Keratinocyte (primary cell): Measurements from ENCODE around the gene ABL1. TPM values are rescaled to one million over a fixed set of nuclear protein-coding genes. Genes with fewer than 3 reads are reported as not detected.

ENCODE experiments used
- DNase-seq: peaks from one replicate; pipeline ENCODE4 v3.0.0-alpha.2; 2011; ENCODE audit warnings: low read depth, missing footprints, low spot score
- FAIRE-seq: peaks from 2 replicates; lab custom pipeline; 2011; peaks lifted over from hg19 to GRCh38; lab: Jason Lieb, UNC
- H2AFZ ChIP-seq: 2 replicates; pipeline ENCODE4 v1.6.0; 2012; ENCODE audit warnings: low read length, control low read depth, inconsistent platforms; ENCODE audit not compliant: control insufficient read depth
- H3K27ac ChIP-seq: 2 replicates; pipeline ENCODE4 v1.5.1; 2011; ENCODE audit warnings: low read length; ENCODE audit not compliant: control insufficient read depth, insufficient read depth
- H3K27me3 ChIP-seq: 3 replicates; pipeline ENCODE4 v1.6.0; 2011; ENCODE audit warnings: low read length; ENCODE audit not compliant: control insufficient read depth, insufficient read depth; ENCODE audit errors: extremely low read depth
- H3K36me3 ChIP-seq, 2 experiments: 2 replicates in 1 of 2; 3 replicates in 1 of 2; pipeline ENCODE4 v1.5.1; 2011; ENCODE audit warnings: low read length in 2 of 2, mild to moderate bottlenecking in 1 of 2; ENCODE audit not compliant: control insufficient read depth in 2 of 2, insufficient read depth in 2 of 2; ENCODE audit errors: extremely low read depth in 1 of 2
- H3K4me1 ChIP-seq: 3 replicates; pipeline ENCODE4 v1.5.1; 2011; ENCODE audit warnings: low read length; ENCODE audit not compliant: control insufficient read depth, insufficient read depth; ENCODE audit errors: extremely low read depth
- H3K4me2 ChIP-seq: 3 replicates; pipeline ENCODE4 v1.6.0; 2011; ENCODE audit warnings: low read depth, low read length; ENCODE audit not compliant: control insufficient read depth, insufficient read depth; ENCODE audit errors: extremely low read depth
- H3K4me3 ChIP-seq, 3 experiments: fragments of 200-600 bp in 1 of 3; sonication (generic) in 1 of 3; 2 replicates in 2 of 3; 3 replicates in 1 of 3; pipeline ENCODE4 v1.5.1; 2011 to 2016; ENCODE audit warnings: low read length in 3 of 3, mild to moderate bottlenecking in 3 of 3, control low read depth in 2 of 3, inconsistent platforms in 1 of 3, low read depth in 1 of 3, mixed read lengths in 1 of 3, mixed run types in 1 of 3, moderate library complexity in 1 of 3; ENCODE audit not compliant: control insufficient read depth in 2 of 3, insufficient read depth in 2 of 3; ENCODE audit errors: extremely low read depth in 1 of 3
- H3K79me2 ChIP-seq: 2 replicates; pipeline ENCODE4 v1.6.0; 2012; ENCODE audit warnings: low read length; ENCODE audit not compliant: control insufficient read depth, insufficient read depth
- H3K9ac ChIP-seq: 3 replicates; pipeline ENCODE4 v1.6.0; 2011; ENCODE audit warnings: low read length; ENCODE audit not compliant: control insufficient read depth, insufficient read depth; ENCODE audit errors: extremely low read depth
- H3K9me1 ChIP-seq: 3 replicates; pipeline ENCODE4 v1.6.0; 2011; ENCODE audit warnings: low read length; ENCODE audit not compliant: control insufficient read depth, insufficient read depth; ENCODE audit errors: extremely low read depth
- H3K9me3 ChIP-seq: 2 replicates; pipeline ENCODE4 v1.5.1; 2012; ENCODE audit warnings: low read depth, low read length; ENCODE audit not compliant: control insufficient read depth
- H4K20me1 ChIP-seq: 3 replicates; pipeline ENCODE4 v1.6.0; 2011; ENCODE audit warnings: low read length; ENCODE audit not compliant: control insufficient read depth, insufficient read depth; ENCODE audit errors: extremely low read depth
- EZH2 ChIP-seq: IDR thresholded peaks from one replicate; pipeline ENCODE4 v1.6.1; 2012; ENCODE audit warnings: inconsistent platforms, mild to moderate bottlenecking, low read length, moderate library complexity
- dilution Hi-C: fragments of 300-500 bp; cut with MboI; formaldehyde crosslinking; loops from one replicate; pipeline ENCODE4 v1.7.0; 2020; ENCODE audit warnings: low sequenced_read_pairs; ENCODE audit not compliant: extremely low pct_ligation_motif_present
- polyA plus RNA-seq, 5 experiments: library from polyadenylated mRNA; depleted of rRNA in 3 of 5; stranded (reverse) in 3 of 5; stranded (forward) in 1 of 5; unstranded in 1 of 5; fragments of >200 nt; gene quantifications; 1 replicate in 1 of 5; 2 replicates in 3 of 5; 3 replicates in 1 of 5; pipeline versions ENCODE4 v1.2.1 to v1.2.3, GENCODE V29; 2011 to 2012; ENCODE audit warnings: missing spikeins in 2 of 5, low read depth in 1 of 5, low replicate concordance in 1 of 5
- TF ChIP-seq, protein P1 (sequence below), 3 experiments: IDR thresholded peaks in 1 of 3; conservative IDR thresholded peaks in 1 of 3; optimal IDR thresholded peaks in 1 of 3; 2 replicates in 2 of 3; 3 replicates in 1 of 3; pipeline versions ENCODE3 to v1.5.1; 2011; ENCODE audit warnings: low read length in 3 of 3, mild to moderate bottlenecking in 3 of 3, moderate library complexity in 2 of 3, control low read depth in 1 of 3, inconsistent platforms in 1 of 3; ENCODE audit not compliant: insufficient read depth in 2 of 3; ENCODE audit errors: extremely low read depth in 1 of 3

The ABL1 gene
- polyA plus RNA-seq, 1 donor (not counting 4 experiments of a cell fraction or from before 2014, with no cell fraction given) = 17.0 TPM

- DNase-seq (no peak), FAIRE-seq (no peak)
- H3K4me2 ChIP-seq = peak overlapping the region; percentile 38
- H4K20me1 ChIP-seq = no peaks in the 10 kb centered on the region
- peaks cover 28% of the 10 kb centered on the region for H3K4me1 ChIP-seq
- H3K9me3 ChIP-seq = no peaks in the 10 kb centered on the region
- no peak overlapping the region for H3K9ac ChIP-seq
- H3K27me3 ChIP-seq = no peaks in the 10 kb centered on the region
- dilution Hi-C loops = no loop called here
- no peaks in the 10 kb centered on the region for H3K36me3 ChIP-seq
- peaks cover 4% of the 10 kb centered on the region for H3K9me1 ChIP-seq
- H3K4me3 ChIP-seq = no peak overlapping the region
- no peak overlapping the region for H2AFZ ChIP-seq
- no peak for TF ChIP-seq EZH2
- TF ChIP-seq, protein P1, sequence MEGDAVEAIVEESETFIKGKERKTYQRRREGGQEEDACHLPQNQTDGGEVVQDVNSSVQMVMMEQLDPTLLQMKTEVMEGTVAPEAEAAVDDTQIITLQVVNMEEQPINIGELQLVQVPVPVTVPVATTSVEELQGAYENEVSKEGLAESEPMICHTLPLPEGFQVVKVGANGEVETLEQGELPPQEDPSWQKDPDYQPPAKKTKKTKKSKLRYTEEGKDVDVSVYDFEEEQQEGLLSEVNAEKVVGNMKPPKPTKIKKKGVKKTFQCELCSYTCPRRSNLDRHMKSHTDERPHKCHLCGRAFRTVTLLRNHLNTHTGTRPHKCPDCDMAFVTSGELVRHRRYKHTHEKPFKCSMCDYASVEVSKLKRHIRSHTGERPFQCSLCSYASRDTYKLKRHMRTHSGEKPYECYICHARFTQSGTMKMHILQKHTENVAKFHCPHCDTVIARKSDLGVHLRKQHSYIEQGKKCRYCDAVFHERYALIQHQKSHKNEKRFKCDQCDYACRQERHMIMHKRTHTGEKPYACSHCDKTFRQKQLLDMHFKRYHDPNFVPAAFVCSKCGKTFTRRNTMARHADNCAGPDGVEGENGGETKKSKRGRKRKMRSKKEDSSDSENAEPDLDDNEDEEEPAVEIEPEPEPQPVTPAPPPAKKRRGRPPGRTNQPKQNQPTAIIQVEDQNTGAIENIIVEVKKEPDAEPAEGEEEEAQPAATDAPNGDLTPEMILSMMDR (optimal IDR thresholded peaks at IDR 0.05 in 1 of 3, IDR thresholded peaks at IDR 0.05 in 1 of 3, conservative IDR thresholded peaks at IDR 0.05 in 1 of 3; ENCODE audit: extremely low read depth in 1 of 3, insufficient read depth in 2 of 3, low read length in 3 of 3) = no peak
- H3K27ac ChIP-seq = peak overlapping the region; percentile 5
- peaks cover 73% of the 10 kb centered on the region for H3K79me2 ChIP-seq
These were observed 10.9 kb downstream of the ABL1 start for GRCh38 chr9:130845901-130846481.

GRCh38 chr9:130846487-130847305, 11.6 kb downstream of the ABL1 start:
- Histone ChIP-seq H3K9me3 (no peaks in the 10 kb centered on the region), H3K9me1 (peaks cover 4% of the 10 kb centered on the region), H4K20me1 (no peaks in the 10 kb centered on the region), H3K4me1 (peaks cover 28% of the 10 kb centered on the region), H3K27ac (peak overlapping the region; percentile 65), H3K4me2 (peak overlapping the region; percentile 38), H2AFZ (no peak overlapping the region), H3K79me2 (peaks cover 75% of the 10 kb centered on the region), H3K9ac (peak overlapping the region; percentile 8), H3K27me3 (no peaks in the 10 kb centered on the region), H3K4me3 (peak overlapping the region in 1 of 3 experiments; percentile 2), H3K36me3 (no peaks in the 10 kb centered on the region)
- dilution Hi-C loops = no loop called here
- FAIRE-seq (no peak), DNase-seq (no peak)
- TF ChIP-seq, protein P1 (optimal IDR thresholded peaks at IDR 0.05 in 1 of 3, IDR thresholded peaks at IDR 0.05 in 1 of 3, conservative IDR thresholded peaks at IDR 0.05 in 1 of 3; ENCODE audit: extremely low read depth in 1 of 3, insufficient read depth in 2 of 3, low read length in 3 of 3) = no peak
- no peak for TF ChIP-seq EZH2
